HepG2 (cell line): ENCODE measurements around the gene TRAK1. TPM values are rescaled to one million over a fixed set of nuclear protein-coding genes. Genes with fewer than 3 reads are reported as not detected.

Experiments used
- ATAC-seq: fragments of 200-7000 bp; cut with Tn5 transposase; 3 replicates; pipeline ENCODE4 v1.9.1; 2020; ENCODE audit warnings: mild to moderate bottlenecking, moderate library complexity
- BruUV-seq: library from RNA; stranded (reverse); fragments of 400-500 nt; replicated peaks from 2 replicates; lab custom pipeline; 2021; lab: Mats Ljungman, UMichigan
- CTCF ChIA-PET: fragments of 300-600 bp; formaldehyde crosslinking; extraction: SDS; loops from one replicate; lab custom pipeline; 2021; ENCODE audit warnings: low total read pairs, inconsistent platforms, low intra/inter-chr PET ratio; lab: Yijun Ruan, JAX
- POLR2A ChIA-PET: fragments of 350-600 bp; sonication (Branson Sonifier 250); formaldehyde crosslinking; loops from one replicate; lab custom pipeline; 2020; ENCODE audit warnings: antibody characterized with exemption, inconsistent platforms; lab: Yijun Ruan, JAX
- DNase-seq: peaks from one replicate; pipeline ENCODE4 v3.0.0-alpha.2; 2015; ENCODE audit warnings: low spot score
- FAIRE-seq: peaks from 3 replicates; lab custom pipeline; 2011; peaks lifted over from hg19 to GRCh38; lab: Jason Lieb, UNC
- H2AFZ ChIP-seq: one replicate; pipeline ENCODE4 v1.6.1; 2011; ENCODE audit warnings: low read length, inconsistent platforms
- H3K27ac ChIP-seq: fragments of 300-600 bp; 3 replicates; pipeline ENCODE4 v1.8.0; 2011; ENCODE audit warnings: mixed run types, mild to moderate bottlenecking, mixed read lengths, low read length, inconsistent platforms; ENCODE audit not compliant: insufficient read depth; ENCODE audit errors: extremely low read length
- H3K27me3 ChIP-seq, 2 experiments: fragments of 200-600 bp in 1 of 2; 2 replicates in 1 of 2; 3 replicates in 1 of 2; pipeline versions ENCODE4 v1.6.0 to v1.8.0; 2011; ENCODE audit warnings: low read length in 2 of 2, mild to moderate bottlenecking in 2 of 2, moderate library complexity in 2 of 2, inconsistent platforms in 1 of 2; ENCODE audit not compliant: insufficient read depth in 2 of 2, control insufficient read depth in 1 of 2
- H3K36me3 ChIP-seq, 2 experiments: fragments of 200-600 bp in 1 of 2; replicated peaks in 1 of 2; 2 replicates in 1 of 2; 3 replicates in 1 of 2; pipeline versions ENCODE4 v1.5.1 to v1.8.0; 2011; ENCODE audit warnings: low read length in 2 of 2, inconsistent platforms in 1 of 2; ENCODE audit not compliant: insufficient read depth in 2 of 2, control insufficient read depth in 1 of 2
- H3K4me1 ChIP-seq: 2 replicates; pipeline ENCODE4 v1.5.1; 2012; ENCODE audit warnings: low read length, inconsistent platforms; ENCODE audit not compliant: insufficient read depth
- H3K4me2 ChIP-seq: 2 replicates; pipeline ENCODE4 v1.6.0; 2011; ENCODE audit warnings: low read depth, low read length, inconsistent platforms
- H3K4me3 ChIP-seq, 3 experiments: fragments of 200-600 bp in 1 of 3; sonication (generic), shearing (Covaris generic) in 1 of 3; replicated peaks in 1 of 3; 2 replicates each; pipeline ENCODE4 v1.5.1; 2011 to 2016; ENCODE audit warnings: low read length in 3 of 3, inconsistent platforms in 2 of 3, low read depth in 2 of 3, mild to moderate bottlenecking in 2 of 3, control low read depth in 1 of 3, mixed read lengths in 1 of 3; ENCODE audit not compliant: insufficient read depth in 1 of 3
- H3K79me2 ChIP-seq: one replicate; pipeline ENCODE4 v1.6.1; 2011; ENCODE audit warnings: low read length, inconsistent platforms; ENCODE audit not compliant: insufficient read depth
- H3K9ac ChIP-seq: 2 replicates; pipeline ENCODE4 v1.6.0; 2011; ENCODE audit warnings: mild to moderate bottlenecking, low read depth, low read length, inconsistent platforms; ENCODE audit not compliant: insufficient read depth
- H3K9me3 ChIP-seq: 2 replicates; pipeline ENCODE4 v1.5.1; 2012; ENCODE audit warnings: mild to moderate bottlenecking, low read length
- H4K20me1 ChIP-seq: 2 replicates; pipeline ENCODE4 v1.6.0; 2011; ENCODE audit warnings: inconsistent platforms, mild to moderate bottlenecking, low read length, moderate library complexity; ENCODE audit not compliant: insufficient read depth
- BCL6 ChIP-seq: IDR thresholded peaks from 2 replicates; pipeline ENCODE4 v1.6.1; 2016; ENCODE audit warnings: missing genetic modification reagents, missing compliant biosample characterization
- PBX3 ChIP-seq: sonication (generic); formaldehyde crosslinking; IDR thresholded peaks from 2 replicates; pipeline ENCODE4 v1.8.1; 2023; ENCODE audit warnings: missing genetic modification reagents, inconsistent platforms, borderline replicate concordance
- RAD21 ChIP-seq: fragments of 450-650 bp; formaldehyde crosslinking; IDR thresholded peaks from 2 replicates; pipeline ENCODE4 v1.5.0; 2020; ENCODE audit warnings: mild to moderate bottlenecking
- SIN3B ChIP-seq: fragments of 150-350 bp; IDR thresholded peaks from 2 replicates; pipeline ENCODE4 v1.6.1; 2014; ENCODE audit warnings: low read length
- SMC3 ChIP-seq: IDR thresholded peaks from 2 replicates; pipeline ENCODE4 v1.6.1; 2011; ENCODE audit warnings: low read length, improper control_type of control experiment
- STAG1 ChIP-seq: sonication (generic); formaldehyde crosslinking; IDR thresholded peaks from 2 replicates; pipeline ENCODE4 v1.4.0; 2020; ENCODE audit warnings: missing genetic modification reagents
- WGBS: methylation state at CpG from one replicate; pipeline ENCODE4 v1.1.6; 2017; ENCODE audit warnings: low lambda C conversion rate; 5-methylcytosine and 5-hydroxymethylcytosine counted together
- in situ Hi-C: cut with HindIII; loops from 2 replicates; pipeline ENCODE4 v1.10.0; 2017; ENCODE audit warnings: low pct_unique_long_range_greater_than_20kb; ENCODE audit not compliant: extremely low pct_ligation_motif_present
- intact Hi-C: fragments of 100-400 bp; cut with micrococcal nuclease; formaldehyde crosslinking; loops from one replicate; pipeline ENCODE4 v1.10.0; 2022; ENCODE audit not compliant: unreplicated experiment
- polyA plus RNA-seq, 8 experiments: library from polyadenylated mRNA; depleted of rRNA in 3 of 8; stranded (reverse) in 7 of 8; unstranded in 1 of 8; fragments of >200 nt; fragmentation: Illumina TruSeq in 4 of 8; extraction: Trizol in 4 of 8; gene quantifications; 2 replicates each; pipeline versions ENCODE4 v1.2.1 to v1.2.3, GENCODE V29; 2011 to 2016; ENCODE audit warnings: low read depth in 4 of 8, missing spikeins in 1 of 8, mixed read lengths in 1 of 8; ENCODE audit not compliant: insufficient read depth in 1 of 8
- total RNA-seq, 5 experiments: library from RNA; depleted of rRNA; stranded (reverse); fragments of >200 nt; fragmentation: Illumina TruSeq; extraction: Trizol; gene quantifications; 2 replicates each; pipeline ENCODE4 v1.2.3, GENCODE V29; 2016; ENCODE audit warnings: low read depth in 1 of 5
- TF ChIP-seq, protein P1 (sequence below): sonication (generic); formaldehyde crosslinking; IDR thresholded peaks from 2 replicates; pipeline ENCODE4 v1.5.0; 2020; ENCODE audit warnings: mild to moderate bottlenecking, missing genetic modification reagents, moderate library complexity

Gene TRAK1
- total and polyA plus RNA-seq, 2 of the 13 experiments (the other 11 are each of a cell fraction or from before 2014, with no cell fraction given): 20.5 to 46.6 TPM

DNA sequence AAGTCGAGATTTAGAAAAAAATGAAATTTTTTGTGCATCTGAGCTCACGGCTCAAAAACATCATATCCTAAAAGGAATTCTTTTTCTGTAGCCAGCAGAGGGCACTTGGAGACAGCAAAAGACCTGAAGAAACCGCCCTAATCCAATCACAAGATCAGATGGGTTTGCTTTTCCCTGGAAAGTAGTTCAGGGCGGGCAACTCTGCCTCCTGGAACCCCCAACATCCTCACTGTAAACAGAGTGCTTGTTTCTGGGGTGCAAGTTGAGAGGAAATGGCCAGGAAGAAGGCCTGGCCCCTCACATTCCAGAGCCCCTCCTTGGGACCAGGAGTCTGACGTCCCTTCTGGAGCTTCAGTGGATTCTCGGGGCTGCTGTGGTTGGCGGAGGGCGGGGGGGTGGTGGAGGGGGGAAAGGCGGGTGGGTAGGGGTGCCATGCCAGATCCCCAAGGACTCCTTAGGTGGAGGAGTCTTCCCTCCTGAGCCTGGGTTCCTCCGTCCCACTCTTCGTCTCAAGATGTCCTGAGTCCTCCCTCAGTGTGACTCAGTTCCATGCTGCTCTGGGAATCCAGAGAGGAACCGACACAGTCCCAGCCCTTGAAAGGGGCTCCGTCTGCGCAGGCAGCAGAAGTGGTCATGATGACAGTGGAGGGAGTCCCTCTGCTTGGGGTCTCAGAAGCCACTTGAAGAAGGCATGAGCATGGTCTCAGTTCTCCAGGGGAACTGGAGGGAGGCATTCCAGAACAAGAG lies 139.0 kb downstream of the TRAK1 start:
- no peak overlapping the region for H2AFZ ChIP-seq
- CTCF ChIA-PET: interaction anchor here (1.1 to 2.9 kb wide), 6 partner anchors 17 to 601 kb away, joined by 3 to 25 read pairs (median 6); no protein-coding TSS in a partner anchor
- no peaks in the 10 kb centered on the region for H4K20me1 ChIP-seq
- in situ Hi-C loops (loop anchor here (10.0 to 25.0 kb wide), 2 partner anchors 305 to 607 kb away; no protein-coding TSS in a partner anchor), intact Hi-C loops (loop anchor here (1.0 to 2.0 kb wide), 2 partner anchors 213 to 317 kb away; no protein-coding TSS in a partner anchor)
- H3K27me3 ChIP-seq: peaks cover 0 to 12% of the 10 kb centered on the region in 2 experiments; a peak in 1 of 5 replicates
- 42% methylated on average over 10 of the region's 14 CpGs for WGBS
- no peak overlapping the region for H3K27ac ChIP-seq
- H3K9ac ChIP-seq: no peak overlapping the region
- no peak overlapping the region for H3K4me2 ChIP-seq
- H3K36me3 ChIP-seq: no peaks in the 10 kb centered on the region
- H3K4me3 ChIP-seq: no peak overlapping the region
- no peaks in the 10 kb centered on the region for H3K79me2 ChIP-seq
- TF ChIP-seq STAG1 (CRISPR knock-in tag) (peak; percentile 86), BCL6 (CRISPR knock-in tag) (0 out of 2 replicates have a peak, but pooled peaks have one; percentile 14), RAD21 (CRISPR knock-in tag) (peak; percentile 74), SMC3 (peak; percentile 64), SIN3B (no peak), PBX3 (CRISPR knock-in tag) (no peak)
- TF ChIP-seq, protein P1, sequence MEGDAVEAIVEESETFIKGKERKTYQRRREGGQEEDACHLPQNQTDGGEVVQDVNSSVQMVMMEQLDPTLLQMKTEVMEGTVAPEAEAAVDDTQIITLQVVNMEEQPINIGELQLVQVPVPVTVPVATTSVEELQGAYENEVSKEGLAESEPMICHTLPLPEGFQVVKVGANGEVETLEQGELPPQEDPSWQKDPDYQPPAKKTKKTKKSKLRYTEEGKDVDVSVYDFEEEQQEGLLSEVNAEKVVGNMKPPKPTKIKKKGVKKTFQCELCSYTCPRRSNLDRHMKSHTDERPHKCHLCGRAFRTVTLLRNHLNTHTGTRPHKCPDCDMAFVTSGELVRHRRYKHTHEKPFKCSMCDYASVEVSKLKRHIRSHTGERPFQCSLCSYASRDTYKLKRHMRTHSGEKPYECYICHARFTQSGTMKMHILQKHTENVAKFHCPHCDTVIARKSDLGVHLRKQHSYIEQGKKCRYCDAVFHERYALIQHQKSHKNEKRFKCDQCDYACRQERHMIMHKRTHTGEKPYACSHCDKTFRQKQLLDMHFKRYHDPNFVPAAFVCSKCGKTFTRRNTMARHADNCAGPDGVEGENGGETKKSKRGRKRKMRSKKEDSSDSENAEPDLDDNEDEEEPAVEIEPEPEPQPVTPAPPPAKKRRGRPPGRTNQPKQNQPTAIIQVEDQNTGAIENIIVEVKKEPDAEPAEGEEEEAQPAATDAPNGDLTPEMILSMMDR (CRISPR knock-in tag): peak; percentile 69
- H3K9me3 ChIP-seq: no peaks in the 10 kb centered on the region
- POLR2A ChIA-PET: no interaction called here
- H3K4me1 ChIP-seq: peaks cover 12% of the 10 kb centered on the region
- FAIRE-seq (no peak), DNase-seq (peak; percentile 50), ATAC-seq (peak; percentile 51)
- BruUV-seq: no TSS peak
